K562 (cell line): Measurements from ENCODE around the gene FGF12. TPM values are rescaled to one million over a fixed set of nuclear protein-coding genes. Genes with fewer than 3 reads are reported as not detected.

Experiments used
- ATAC-seq: fragments of 200-7000 bp; cut with Tn5 transposase; 3 replicates; pipeline ENCODE4 v1.9.1; 2020; ENCODE audit warnings: moderate library complexity
- BruUV-seq: library from RNA; stranded (reverse); fragments of 400-500 nt; replicated peaks from 2 replicates; lab custom pipeline; 2021; lab: Mats Ljungman, UMichigan
- CTCF ChIA-PET: fragments of 300-600 bp; formaldehyde crosslinking; extraction: SDS; loops from one replicate; lab custom pipeline; 2021; ENCODE audit warnings: low intra/inter-chr PET ratio; lab: Yijun Ruan, JAX
- POLR2A ChIA-PET: fragments of 300-600, 350-650 bp; sonication (Branson Sonifier 250); formaldehyde crosslinking; extraction: SDS; loops from one replicate; lab custom pipeline; 2021; ENCODE audit warnings: antibody characterized with exemption, inconsistent platforms; lab: Yijun Ruan, JAX
- DNase-seq, 4 experiments: peaks; one replicate each; pipeline versions ENCODE4 v3.0.0 to v3.0.0-alpha.2; 2011 to 2018; ENCODE audit warnings: low spot score in 3 of 4, mixed read lengths in 3 of 4; ENCODE audit errors: extremely low read depth in 1 of 4
- FAIRE-seq: peaks from 2 replicates; lab custom pipeline; 2011; peaks lifted over from hg19 to GRCh38; lab: Jason Lieb, UNC
- H2AFZ ChIP-seq: 2 replicates; pipeline ENCODE4 v1.6.0; 2011; ENCODE audit warnings: low read depth, low read length, control low read depth, inconsistent platforms
- H3K27ac ChIP-seq: fragments of 200-600 bp; 3 replicates; pipeline ENCODE4 v1.8.0; 2011; ENCODE audit warnings: low read depth, mild to moderate bottlenecking, control low read depth, inconsistent platforms, low read length, moderate library complexity, mixed read lengths; ENCODE audit errors: extremely low read depth
- H3K27me3 ChIP-seq, 2 experiments: fragments of 300-600 bp in 1 of 2; 2 replicates in 1 of 2; 3 replicates in 1 of 2; pipeline versions ENCODE4 v1.6.0 to v1.8.0; 2011; ENCODE audit warnings: inconsistent platforms in 2 of 2, low read length in 2 of 2, mild to moderate bottlenecking in 1 of 2, mixed read lengths in 1 of 2, moderate library complexity in 1 of 2; ENCODE audit not compliant: control insufficient read depth in 2 of 2, insufficient read depth in 2 of 2
- H3K36me3 ChIP-seq: fragments of 300-600 bp; 3 replicates; pipeline ENCODE4 v1.8.0; 2011; ENCODE audit warnings: mild to moderate bottlenecking, low read length, inconsistent platforms; ENCODE audit not compliant: control insufficient read depth, insufficient read depth
- H3K4me1 ChIP-seq, 2 experiments: fragments of 200-600 bp in 1 of 2; replicated peaks in 1 of 2; 2 replicates in 1 of 2; 3 replicates in 1 of 2; pipeline versions ENCODE4 v1.5.1 to v1.8.0; 2011; ENCODE audit warnings: inconsistent platforms in 2 of 2, low read length in 2 of 2, mild to moderate bottlenecking in 1 of 2, mixed read lengths in 1 of 2, moderate library complexity in 1 of 2; ENCODE audit not compliant: control insufficient read depth in 2 of 2, insufficient read depth in 2 of 2
- H3K4me2 ChIP-seq: 2 replicates; pipeline ENCODE4 v1.6.1; 2011; ENCODE audit warnings: low read length, control low read depth, inconsistent platforms, mixed read lengths; ENCODE audit not compliant: insufficient read depth
- H3K4me3 ChIP-seq: fragments of 200-600 bp; sonication (generic), shearing (Covaris generic); 2 replicates; pipeline ENCODE4 v1.5.1; 2016; ENCODE audit warnings: control low read depth, inconsistent platforms
- H3K79me2 ChIP-seq: fragments of 200-600 bp; 3 replicates; pipeline ENCODE4 v1.8.0; 2011; ENCODE audit warnings: low read length, inconsistent platforms; ENCODE audit not compliant: control insufficient read depth, insufficient read depth
- H3K9ac ChIP-seq, 2 experiments: 2 replicates each; pipeline versions ENCODE4 v1.6.0 to v1.6.1; 2011; ENCODE audit warnings: low read depth in 2 of 2, low read length in 2 of 2, control low read depth in 1 of 2, inconsistent platforms in 1 of 2, mild to moderate bottlenecking in 1 of 2, mixed read lengths in 1 of 2; ENCODE audit not compliant: insufficient read depth in 1 of 2
- H3K9me1 ChIP-seq: one replicate; pipeline ENCODE4 v1.6.0; 2011; ENCODE audit warnings: inconsistent platforms, mild to moderate bottlenecking, low read length, moderate library complexity; ENCODE audit not compliant: control insufficient read depth, insufficient read depth
- H3K9me3 ChIP-seq: replicated peaks from 2 replicates; pipeline ENCODE4 v1.5.1; 2011; ENCODE audit warnings: low read depth, low read length, inconsistent platforms; ENCODE audit not compliant: control insufficient read depth, insufficient read depth
- H4K20me1 ChIP-seq: replicated peaks from 2 replicates; pipeline ENCODE4 v1.6.1; 2011; ENCODE audit warnings: low read length, inconsistent platforms, mixed read lengths; ENCODE audit not compliant: control insufficient read depth, insufficient read depth
- CBX8 ChIP-seq: fragments of 200-600 bp; sonication (generic); IDR thresholded peaks from 2 replicates; pipeline ENCODE4 v1.6.1; 2012; ENCODE audit warnings: borderline replicate concordance, mixed run types, low read depth, mild to moderate bottlenecking, moderate library complexity, mixed read lengths, low read length, control low read depth, inconsistent platforms; ENCODE audit not compliant: poor library complexity, severe bottlenecking; ENCODE audit errors: extremely low read depth
- DEAF1 ChIP-seq: fragments of 450-650 bp; formaldehyde crosslinking; IDR thresholded peaks from 2 replicates; pipeline ENCODE4 v1.4.0; 2020; ENCODE audit warnings: mild to moderate bottlenecking, moderate library complexity
- HOXB6 ChIP-seq: fragments of 250-450 bp; sonication (Bioruptor Pico); IDR thresholded peaks from 2 replicates; pipeline ENCODE4 v1.5.1; 2022; ENCODE audit warnings: mild to moderate bottlenecking, borderline replicate concordance
- MECOM ChIP-seq: fragments of 250-450 bp; sonication (Bioruptor Pico); IDR thresholded peaks from 2 replicates; pipeline ENCODE4 v1.8.0; 2022; ENCODE audit warnings: inconsistent platforms
- POLR2G ChIP-seq: fragments of 200-400 bp; formaldehyde crosslinking; IDR thresholded peaks from 2 replicates; pipeline ENCODE4 v1.6.1; 2017; ENCODE audit warnings: low read depth, mild to moderate bottlenecking, antibody characterized with exemption, low read length, moderate library complexity
- SREBF2 ChIP-seq: sonication (generic); formaldehyde crosslinking; IDR thresholded peaks from 2 replicates; pipeline ENCODE4 v1.4.0; 2020; ENCODE audit warnings: mild to moderate bottlenecking, missing genetic modification reagents
- ZNF507 ChIP-seq: conservative IDR thresholded peaks from 2 replicates; pipeline ENCODE4 v1.6.1; 2017; ENCODE audit warnings: missing genetic modification characterization, missing compliant biosample characterization
- WGBS: fragments of 100-300 bp; shearing (Covaris generic); methylation state at CpG from one replicate; pipeline ENCODE4 v1.1.6; 2016; ENCODE audit warnings: low coverage, mixed read lengths; ENCODE audit not compliant: insufficient coverage; ENCODE audit errors: missing lambda C conversion rate; 5-methylcytosine and 5-hydroxymethylcytosine counted together
- in situ Hi-C: fragments of 300-500 bp; cut with MboI; formaldehyde crosslinking; loops from 4 replicates; pipeline ENCODE4 v1.15.0; 2018; ENCODE audit warnings: inconsistent platforms, mixed read lengths
- intact Hi-C: fragments of 100-400 bp; cut with micrococcal nuclease; formaldehyde crosslinking; loops from 2 replicates; pipeline ENCODE4 v1.14.2; 2022
- polyA plus RNA-seq, 8 experiments: library from polyadenylated mRNA; depleted of rRNA in 4 of 8; stranded (reverse) in 5 of 8; unstranded in 3 of 8; fragments of >200 nt; fragmentation: Nextera tagmentation in 2 of 8; fragmentation: Illumina TruSeq in 1 of 8; extraction: Ambion mirVana in 2 of 8; extraction: Trizol in 1 of 8; gene quantifications; 2 replicates each; pipeline versions ENCODE4 v1.2.1 to v1.2.3, GENCODE V29; 2011 to 2014; ENCODE audit warnings: inconsistent platforms in 1 of 8, missing spikeins in 1 of 8
- total RNA-seq, 7 experiments: library from RNA; depleted of rRNA in 6 of 7; stranded (reverse); fragments of >200 nt in 6 of 7; fragmentation: Illumina TruSeq in 2 of 7; extraction: Trizol in 2 of 7; gene quantifications; 2 replicates each; pipeline versions ENCODE4 v1.2.1 to v1.2.3, GENCODE V29; 2011 to 2021; ENCODE audit warnings: low replicate concordance in 1 of 7

The FGF12 gene
- total and polyA plus RNA-seq, 9 of the 15 experiments (the other 6 are each of a cell fraction or from before 2014, with no cell fraction given), result not detected

DNA sequence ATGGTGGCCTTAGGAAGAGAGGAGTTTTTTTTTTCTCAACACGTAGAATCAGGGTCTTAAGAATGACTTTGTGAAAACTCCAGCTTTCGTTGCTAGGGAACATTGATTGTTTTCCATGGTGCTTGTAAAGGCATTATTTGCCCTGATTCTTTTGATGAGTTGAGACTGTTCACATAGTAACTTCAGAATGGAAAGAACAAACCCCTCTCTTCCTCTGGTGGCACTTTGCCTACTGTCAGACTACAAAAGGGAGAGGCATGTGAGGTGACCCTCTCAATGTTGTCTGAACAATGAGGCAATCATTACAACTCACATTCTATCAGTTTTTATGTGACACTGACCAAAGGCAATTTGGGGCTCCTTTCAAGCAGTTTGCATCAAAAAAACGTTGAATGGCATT lies 477.8 kb downstream of the FGF12 start:
- POLR2A ChIA-PET, result no interaction called here
- Histone ChIP-seq H3K9ac (no peak overlapping the region), H3K79me2 (no peaks in the 10 kb centered on the region), H3K9me3 (no peaks in the 10 kb centered on the region), H3K4me2 (no peak overlapping the region), H3K4me1 (no peaks in the 10 kb centered on the region), H3K36me3 (no peaks in the 10 kb centered on the region), H3K4me3 (no peak overlapping the region), H3K27me3 (no peaks in the 10 kb centered on the region), H3K27ac (no peak overlapping the region), H3K9me1 (no peaks in the 10 kb centered on the region), H4K20me1 (no peaks in the 10 kb centered on the region), H2AFZ (no peak overlapping the region)
- TF ChIP-seq SREBF2 (CRISPR knock-in tag) (no peak), MECOM (CRISPR knock-in tag) (no peak), HOXB6 (CRISPR knock-in tag) (no peak)
- CTCF ChIA-PET, result no interaction called here
- DNase-seq (no peak), ATAC-seq (no peak), FAIRE-seq (no peak)
- intact Hi-C loops (no loop called here), in situ Hi-C loops (no loop called here)
- 3% methylated on average over 3 of the region's 3 CpGs for WGBS
- BruUV-seq, result no TSS peak

DNA sequence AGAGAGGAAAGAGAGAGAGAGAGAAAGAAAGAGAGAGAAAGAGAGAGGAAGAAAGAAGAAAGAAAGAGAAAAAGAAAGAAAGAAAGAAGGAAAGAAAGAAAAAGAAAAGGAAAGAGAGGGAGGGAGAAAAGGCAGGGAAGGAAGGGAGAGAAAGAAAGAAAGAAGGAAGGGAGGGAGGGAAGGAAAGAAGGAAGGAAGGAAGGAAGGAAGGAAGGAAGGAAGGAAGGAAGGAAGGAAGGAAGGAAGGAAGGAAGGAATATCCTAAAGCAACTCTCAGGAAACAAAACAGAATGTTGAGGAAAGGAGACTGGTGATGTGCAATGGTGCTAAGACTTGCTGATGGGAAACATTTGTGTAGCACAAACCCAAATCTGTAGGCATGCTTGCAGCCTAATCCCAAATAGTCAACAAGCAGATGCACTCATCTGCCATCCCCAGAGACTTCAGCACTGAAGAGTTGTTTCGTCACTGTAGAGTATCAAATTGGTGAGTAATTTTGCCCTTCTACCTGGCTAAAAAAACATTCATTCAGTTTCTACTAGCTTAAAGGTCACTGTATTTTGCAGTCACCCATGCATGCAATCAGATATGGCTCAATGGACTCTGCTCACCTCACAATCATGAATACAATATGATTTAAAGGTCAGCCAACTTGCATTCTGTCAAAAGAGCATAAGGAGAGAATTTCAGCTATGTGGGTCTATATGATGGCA lies 480.3 kb downstream of the FGF12 start:
- in situ Hi-C loops, result no loop called here
- no peak overlapping the region for H2AFZ ChIP-seq
- H3K9me3 ChIP-seq, result no peaks in the 10 kb centered on the region
- POLR2A ChIA-PET, result no interaction called here
- DNase-seq (no peak), FAIRE-seq (no peak), ATAC-seq (no peak)
- CTCF ChIA-PET, result no interaction called here
- 0% methylated on average over 1 of the region's 1 CpG for WGBS
- H3K27ac ChIP-seq, result no peak overlapping the region
- H3K4me3 ChIP-seq, result no peak overlapping the region
- H3K79me2 ChIP-seq, result no peaks in the 10 kb centered on the region
- H3K36me3 ChIP-seq, result no peaks in the 10 kb centered on the region
- no peaks in the 10 kb centered on the region for H3K9me1 ChIP-seq
- no TSS peak for BruUV-seq
- no peaks in the 10 kb centered on the region for H3K4me1 ChIP-seq
- no peaks in the 10 kb centered on the region for H3K27me3 ChIP-seq
- H3K9ac ChIP-seq, result no peak overlapping the region
- intact Hi-C loops, result no loop called here
- no peak overlapping the region for H3K4me2 ChIP-seq
- no peaks in the 10 kb centered on the region for H4K20me1 ChIP-seq
- TF ChIP-seq POLR2G (no peak), CBX8 (no peak), ZNF507 (tag) (no peak), DEAF1 (no peak)
